Upper lobe of left lung (tissue), 6 donors: ENCODE data around the gene ARRDC1. TPM values are rescaled to one million over a fixed set of nuclear protein-coding genes. Genes with fewer than 3 reads are reported as not detected.
A peak's percentile ranks its signal among the peaks of the same experiment; 100 is the strongest.

Experiments
- ATAC-seq, 2 donors: fragments of 200-7000 bp; cut with Tn5 transposase; one replicate each; pipeline ENCODE4 v1.9.1; 2022; ENCODE audit warnings: mild to moderate bottlenecking in 2 of 2, moderate library complexity in 2 of 2; ENCODE audit not compliant: low FRiP score in 2 of 2
- DNase-seq, 2 donors: peaks; one replicate each; pipeline ENCODE4 v3.0.0-alpha.2; 2019 to 2020
- H3K27ac ChIP-seq, 4 donors: fragments of 200-600 bp; sonication (generic); one replicate each; pipeline ENCODE4 v1.5.1; 2016 to 2019
- H3K27me3 ChIP-seq, 4 donors: fragments of 200-600 bp; sonication (generic); one replicate each; pipeline ENCODE4 v1.5.1; 2017 to 2019
- H3K36me3 ChIP-seq, 4 donors: fragments of 200-600 bp; sonication (generic); one replicate each; pipeline ENCODE4 v1.5.1; 2016 to 2019
- H3K4me1 ChIP-seq, 4 donors: fragments of 200-600 bp; sonication (generic); one replicate each; pipeline ENCODE4 v1.5.1; 2018 to 2019
- H3K4me3 ChIP-seq, 4 donors: fragments of 200-600 bp; sonication (generic); one replicate each; pipeline ENCODE4 v1.5.1; 2017 to 2019; ENCODE audit warnings: mild to moderate bottlenecking in 2 of 4, moderate library complexity in 1 of 4
- H3K9me3 ChIP-seq, 4 donors: fragments of 200-600 bp; sonication (generic); one replicate each; pipeline ENCODE4 v1.5.1; 2018 to 2019
- EP300 ChIP-seq, 4 donors: sonication (generic); formaldehyde crosslinking; IDR thresholded peaks; one replicate each; pipeline ENCODE4 v1.5.1; 2017; ENCODE audit warnings: antibody characterized with exemption in 4 of 4, control low read depth in 2 of 4
- POLR2A ChIP-seq, 4 donors: fragments of 450-650 bp; IDR thresholded peaks; one replicate each; pipeline ENCODE4 v1.5.1; 2016 to 2017; ENCODE audit warnings: antibody characterized with exemption in 4 of 4, mild to moderate bottlenecking in 2 of 4
- POLR2AphosphoS5 ChIP-seq, 2 donors: sonication (generic); formaldehyde crosslinking; IDR thresholded peaks; one replicate each; pipeline ENCODE4 v1.5.1; 2017; ENCODE audit warnings: antibody characterized with exemption in 2 of 2
- WGBS, 2 donors: methylation state at CpG; one replicate each; pipeline ENCODE4 v1.1.5; 2017 to 2018; 5-methylcytosine and 5-hydroxymethylcytosine counted together
- total RNA-seq, 6 donors: library from RNA; depleted of rRNA in 4 of 6; stranded (reverse); fragments of >200 nt in 4 of 6; gene quantifications; one replicate each; pipeline versions ENCODE4 v1.1.0 to v1.2.1, GENCODE V29; 2016 to 2021
- TF ChIP-seq, protein P1 (sequence below), 6 experiments: fragments of 450-650 bp in 4 of 6; fragments of 200-600 bp in 2 of 6; sonication (generic) in 2 of 6; IDR thresholded peaks; one replicate each; pipeline ENCODE4 v1.5.1; 2016 to 2019; ENCODE audit warnings: antibody characterized with exemption in 6 of 6
- donor health status: DM: no; HTN: no; CAD: no; lungs with moderate emphysema.
- donor health status: DM: no; HTN: yes; CAD: no; lungs with severe emphysema.

ARRDC1 gene
- total RNA-seq, 6 donors from 2014 or later: 74.9 to 202 (median 99.6) TPM

DNA sequence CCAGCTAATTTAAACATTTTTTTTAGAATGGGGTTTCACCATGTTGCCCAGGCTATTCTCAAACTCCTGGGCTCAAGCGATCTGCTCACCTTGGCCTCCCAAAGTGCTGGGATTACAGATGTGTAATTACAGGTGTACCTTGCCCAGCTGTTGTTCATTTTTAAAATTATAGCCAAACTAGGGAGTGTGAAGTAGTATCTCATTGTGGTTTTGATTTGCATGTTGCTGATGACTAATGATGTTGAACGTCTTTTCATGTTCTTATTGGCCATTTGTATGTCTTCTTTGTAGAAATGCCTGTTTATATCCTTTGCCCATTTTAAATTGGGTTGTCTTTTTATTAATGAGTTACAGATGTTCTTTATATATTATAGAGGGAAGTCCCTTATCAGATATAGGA is 44.8 kb downstream of the ARRDC1 start:
- H3K27me3 ChIP-seq: no peaks in the 10 kb centered on the region
- H3K36me3 ChIP-seq: peaks cover 0 to 31% (median 11%) of the 10 kb centered on the region in 4 donors
- TF ChIP-seq POLR2AphosphoS5 (IDR thresholded peaks at IDR 0.05) (no peak), EP300 (IDR thresholded peaks at IDR 0.05) (no peak), POLR2A (IDR thresholded peaks at IDR 0.05) (no peak)
- TF ChIP-seq, protein P1, sequence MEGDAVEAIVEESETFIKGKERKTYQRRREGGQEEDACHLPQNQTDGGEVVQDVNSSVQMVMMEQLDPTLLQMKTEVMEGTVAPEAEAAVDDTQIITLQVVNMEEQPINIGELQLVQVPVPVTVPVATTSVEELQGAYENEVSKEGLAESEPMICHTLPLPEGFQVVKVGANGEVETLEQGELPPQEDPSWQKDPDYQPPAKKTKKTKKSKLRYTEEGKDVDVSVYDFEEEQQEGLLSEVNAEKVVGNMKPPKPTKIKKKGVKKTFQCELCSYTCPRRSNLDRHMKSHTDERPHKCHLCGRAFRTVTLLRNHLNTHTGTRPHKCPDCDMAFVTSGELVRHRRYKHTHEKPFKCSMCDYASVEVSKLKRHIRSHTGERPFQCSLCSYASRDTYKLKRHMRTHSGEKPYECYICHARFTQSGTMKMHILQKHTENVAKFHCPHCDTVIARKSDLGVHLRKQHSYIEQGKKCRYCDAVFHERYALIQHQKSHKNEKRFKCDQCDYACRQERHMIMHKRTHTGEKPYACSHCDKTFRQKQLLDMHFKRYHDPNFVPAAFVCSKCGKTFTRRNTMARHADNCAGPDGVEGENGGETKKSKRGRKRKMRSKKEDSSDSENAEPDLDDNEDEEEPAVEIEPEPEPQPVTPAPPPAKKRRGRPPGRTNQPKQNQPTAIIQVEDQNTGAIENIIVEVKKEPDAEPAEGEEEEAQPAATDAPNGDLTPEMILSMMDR (IDR thresholded peaks at IDR 0.05): no peak
- H3K4me3 ChIP-seq: no peak overlapping the region
- no peak for ATAC-seq
- WGBS, 2 donors: 88 to 92% methylated on average over 2 of the region's 2 CpGs
- peaks cover 0 to 20% (median 8%) of the 10 kb centered on the region in 4 donors for H3K4me1 ChIP-seq
- no peaks in the 10 kb centered on the region for H3K9me3 ChIP-seq
- no peak for DNase-seq
- no peak overlapping the region for H3K27ac ChIP-seq

DNA sequence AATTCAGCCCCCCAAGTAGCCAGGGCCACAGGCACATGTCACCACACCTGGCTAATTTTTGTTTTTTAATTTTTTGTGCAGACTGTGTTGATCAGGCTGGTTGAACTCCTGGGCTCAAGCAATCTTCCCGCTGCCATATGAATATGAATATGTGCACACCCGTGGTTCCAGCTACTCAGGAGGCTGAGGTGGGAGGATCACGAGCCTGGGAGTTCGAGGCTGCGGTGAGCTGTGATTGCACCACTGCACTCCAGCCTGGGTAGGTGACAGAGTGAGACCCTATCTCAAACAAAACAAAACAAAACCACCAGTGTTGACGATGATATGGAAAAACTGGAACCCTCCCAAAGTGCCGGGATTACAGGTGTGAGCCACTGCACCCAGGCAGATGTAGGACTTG is 45.3 kb downstream of the ARRDC1 start:
- 94 to 95% methylated on average over 7 of the region's 7 CpGs for WGBS, 2 donors
- DNase-seq (no peak), ATAC-seq (no peak)
- TF ChIP-seq POLR2A (IDR thresholded peaks at IDR 0.05): no peak
- TF ChIP-seq POLR2AphosphoS5 (IDR thresholded peaks at IDR 0.05): no peak
- no peak for TF ChIP-seq EP300 (IDR thresholded peaks at IDR 0.05)
- TF ChIP-seq, protein P1 (IDR thresholded peaks at IDR 0.05): no peak
- Histone ChIP-seq H3K27ac (no peak overlapping the region), H3K27me3 (no peaks in the 10 kb centered on the region), H3K4me1 (peaks cover 0 to 20% (median 8%) of the 10 kb centered on the region in 4 donors), H3K9me3 (no peaks in the 10 kb centered on the region), H3K4me3 (no peak overlapping the region), H3K36me3 (peaks cover 0 to 34% (median 14%) of the 10 kb centered on the region in 4 donors)

DNA sequence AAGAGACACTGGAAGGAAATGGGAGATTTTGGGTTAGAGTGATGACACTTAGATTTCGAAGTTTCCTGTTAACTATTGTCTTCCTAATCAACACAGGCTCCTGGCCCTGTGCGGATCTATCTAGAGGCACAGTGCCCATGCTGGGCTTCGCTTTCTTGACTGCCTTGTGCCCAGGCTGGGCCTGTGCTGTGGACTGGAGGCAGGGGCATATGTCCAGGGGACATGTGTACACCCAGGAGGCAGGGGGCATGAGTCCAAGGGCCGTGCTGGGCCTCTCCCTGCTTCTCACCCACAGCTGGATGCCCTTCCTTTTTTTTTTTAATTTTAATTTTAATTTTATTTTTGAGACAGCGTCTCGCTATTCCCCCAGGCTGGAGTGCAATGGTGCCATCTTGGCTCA is 50.9 kb downstream of the ARRDC1 start:
- no peak for DNase-seq
- peak in 1 of 2 donors; percentile 55 for ATAC-seq
- WGBS, 2 donors: 94 to 95% methylated on average over 6 of the region's 6 CpGs

DNA sequence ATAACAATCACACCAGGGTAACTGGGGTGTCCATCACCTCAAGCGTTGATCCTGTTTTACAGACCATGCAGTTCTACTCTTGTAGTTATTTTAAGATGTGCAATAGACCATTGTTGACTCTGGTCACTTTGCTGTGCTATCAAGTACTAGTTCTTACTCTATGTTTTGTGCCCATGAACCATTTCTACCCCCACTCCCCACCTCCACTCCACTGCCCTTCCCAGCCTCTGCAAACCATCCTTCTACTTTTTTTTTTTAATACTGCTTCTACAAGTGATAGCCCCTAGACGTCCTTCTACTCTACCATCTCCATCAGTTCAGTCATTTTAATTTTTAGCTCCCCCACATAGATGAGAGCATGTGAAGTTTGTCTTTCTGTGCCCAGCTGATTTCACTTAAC is 52.1 kb downstream of the ARRDC1 start:
- TF ChIP-seq, protein P1 (IDR thresholded peaks at IDR 0.05): no peak
- TF ChIP-seq POLR2AphosphoS5 (IDR thresholded peaks at IDR 0.05) (no peak), POLR2A (IDR thresholded peaks at IDR 0.05) (no peak), EP300 (IDR thresholded peaks at IDR 0.05) (no peak)
- Histone ChIP-seq H3K9me3 (no peaks in the 10 kb centered on the region), H3K36me3 (peaks cover 0 to 17% (median 6%) of the 10 kb centered on the region in 4 donors), H3K27ac (no peak overlapping the region), H3K4me1 (no peaks in the 10 kb centered on the region), H3K27me3 (no peaks in the 10 kb centered on the region), H3K4me3 (no peak overlapping the region)
- DNase-seq (no peak), ATAC-seq (no peak)
- 76 to 85% methylated on average over 2 of the region's 2 CpGs for WGBS, 2 donors

More for the DNA sequence above, 50.9 kb downstream of the ARRDC1 start:
- Histone ChIP-seq H3K27me3 (no peaks in the 10 kb centered on the region), H3K4me1 (no peaks in the 10 kb centered on the region), H3K27ac (no peak overlapping the region), H3K4me3 (no peak overlapping the region), H3K9me3 (no peaks in the 10 kb centered on the region), H3K36me3 (peaks cover 0 to 24% (median 11%) of the 10 kb centered on the region in 4 donors)
- TF ChIP-seq, protein P1 (IDR thresholded peaks at IDR 0.05): no peak
- TF ChIP-seq POLR2AphosphoS5 (IDR thresholded peaks at IDR 0.05) (no peak), POLR2A (IDR thresholded peaks at IDR 0.05) (no peak), EP300 (IDR thresholded peaks at IDR 0.05) (no peak)

DNA sequence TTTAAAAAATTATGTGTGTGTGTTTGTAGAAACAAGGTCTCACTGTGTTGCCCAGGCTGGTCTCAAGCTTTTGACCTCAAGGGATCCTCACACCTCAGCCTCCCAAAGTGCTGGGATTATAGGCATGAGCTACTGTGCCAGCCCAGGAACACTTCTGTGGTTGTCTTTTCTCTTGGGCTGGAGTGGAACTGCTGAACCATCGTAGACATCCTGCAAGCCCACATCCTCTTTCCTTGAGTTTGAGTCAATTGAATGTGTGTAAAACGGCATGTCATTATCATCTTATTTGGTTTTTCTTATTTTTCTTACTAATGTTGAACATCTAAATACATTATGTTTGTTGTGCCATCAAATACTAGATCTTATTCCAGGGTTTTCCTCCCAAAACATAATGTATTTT is 53.3 kb downstream of the ARRDC1 start:
- H3K4me3 ChIP-seq: no peak overlapping the region
- DNase-seq (no peak), ATAC-seq (no peak)
- no peaks in the 10 kb centered on the region for H3K27me3 ChIP-seq
- TF ChIP-seq POLR2AphosphoS5 (IDR thresholded peaks at IDR 0.05) (no peak), EP300 (IDR thresholded peaks at IDR 0.05) (no peak), POLR2A (IDR thresholded peaks at IDR 0.05) (no peak)
- TF ChIP-seq, protein P1 (IDR thresholded peaks at IDR 0.05): no peak
- H3K9me3 ChIP-seq: no peaks in the 10 kb centered on the region
- H3K27ac ChIP-seq: no peak overlapping the region
- 68 to 81% methylated on average over 2 of the region's 2 CpGs for WGBS, 2 donors
- H3K4me1 ChIP-seq: no peaks in the 10 kb centered on the region
- H3K36me3 ChIP-seq: peaks cover 0 to 10% (median 4%) of the 10 kb centered on the region in 4 donors
